ENCODE data around the gene UGT1A8. TPM values are rescaled to one million over a fixed set of nuclear protein-coding genes. Genes with fewer than 3 reads are reported as not detected.

The UGT1A8 gene
- total and polyA plus RNA-seq, 2 experiments from 2014 or later = 0.45 TPM; not detected in 1

GRCh38 chr2:233756429-233757081 is 139.1 kb downstream of the UGT1A8 start:
- Mint-ChIP-seq H3K9me3 (peaks cover 21% of the 10 kb centered on the region; the same call in 2 of the 3 replicates), H3K4me3 (no peak overlapping the region), H3K27me3 (ENCODE audit: insufficient read depth, low read depth, poor library complexity) (no peaks in the 10 kb centered on the region), H3K4me1 (no peaks in the 10 kb centered on the region; the same call in 2 of the 3 replicates), H3K36me3 (ENCODE audit: low read depth) (no peaks in the 10 kb centered on the region; the same call in 2 of the 3 replicates), H3K27ac (no peak overlapping the region)
- H3K9me2 ChIP-seq (ENCODE audit: insufficient read depth) = peaks cover 4% of the 10 kb centered on the region; the same call in 1 of the 2 replicates
- H3K79me2 ChIP-seq (replicated peaks; ENCODE audit: insufficient read depth) = no peaks in the 10 kb centered on the region
- H3K36me3 ChIP-seq (ENCODE audit: insufficient read depth) = no peaks in the 10 kb centered on the region
- no peak overlapping the region for H3K4me3 ChIP-seq
- H3K4me2 ChIP-seq = no peak overlapping the region
- no peaks in the 10 kb centered on the region for H3K27me3 ChIP-seq (ENCODE audit: insufficient read depth)
- DNase-seq (ENCODE audit: low spot score) (no peak), ATAC-seq (no peak)
- no peaks in the 10 kb centered on the region for H4K20me1 ChIP-seq (replicated peaks; ENCODE audit: insufficient read depth)
- no peaks in the 10 kb centered on the region for H3F3A ChIP-seq (replicated peaks; ENCODE audit: low read depth)
- H2AFZ ChIP-seq = no peak overlapping the region
- no peaks in the 10 kb centered on the region for H3K4me1 ChIP-seq (ENCODE audit: insufficient read depth)
- H3K27ac ChIP-seq (ENCODE audit: low read depth) = no peak overlapping the region
- TF ChIP-seq EZH2 (IDR thresholded peaks at IDR 0.05; ENCODE audit: low read depth, unreplicated experiment) (no peak), JUNB (IDR thresholded peaks at IDR 0.05; ENCODE audit: unreplicated experiment) (no peak), ZNF331 (CRISPR knock-in tag; IDR thresholded peaks at IDR 0.05; ENCODE audit: low read depth) (no peak), STAT1 (IDR thresholded peaks at IDR 0.05; ENCODE audit: unreplicated experiment) (no peak), ETS1 (IDR thresholded peaks at IDR 0.05) (no peak), EZH2phosphoT487 (IDR thresholded peaks at IDR 0.05; ENCODE audit: unreplicated experiment) (no peak), CTCF (conservative IDR thresholded peaks at IDR 0.05; ENCODE audit: low read depth in 2 of 2) (no peak), ZNF114 (CRISPR knock-in tag; IDR thresholded peaks at IDR 0.05) (no peak), REST (IDR thresholded peaks at IDR 0.05; ENCODE audit: unreplicated experiment) (no peak), NANOG (IDR thresholded peaks at IDR 0.05; ENCODE audit: borderline replicate concordance) (no peak), POLR2AphosphoS5 (IDR thresholded peaks at IDR 0.05; ENCODE audit: low read depth) (no peak), ZNF462 (CRISPR knock-in tag; IDR thresholded peaks at IDR 0.05) (no peak), CREB1 (CRISPR knock-in tag; IDR thresholded peaks at IDR 0.05; ENCODE audit: low read depth) (no peak)
